GM12875 (cell line): ENCODE data around the gene SSH2.

Experiments used
- H3K4me3 ChIP-seq: one replicate; pipeline ENCODE4 v1.5.1; 2011; ENCODE audit warnings: low read depth, low read length, control low read depth
- TF ChIP-seq, protein P1 (sequence below): IDR thresholded peaks from 2 replicates; pipeline ENCODE4 v1.5.1; 2011; ENCODE audit warnings: low read depth, mild to moderate bottlenecking, control low read depth, inconsistent platforms, low read length, moderate library complexity, borderline replicate concordance; ENCODE audit not compliant: insufficient read depth

The SSH2 gene

GRCh38 chr17:29820425-29820824 is 109.6 kb downstream of the SSH2 start:
- no peak overlapping the region for H3K4me3 ChIP-seq
- TF ChIP-seq, protein P1, sequence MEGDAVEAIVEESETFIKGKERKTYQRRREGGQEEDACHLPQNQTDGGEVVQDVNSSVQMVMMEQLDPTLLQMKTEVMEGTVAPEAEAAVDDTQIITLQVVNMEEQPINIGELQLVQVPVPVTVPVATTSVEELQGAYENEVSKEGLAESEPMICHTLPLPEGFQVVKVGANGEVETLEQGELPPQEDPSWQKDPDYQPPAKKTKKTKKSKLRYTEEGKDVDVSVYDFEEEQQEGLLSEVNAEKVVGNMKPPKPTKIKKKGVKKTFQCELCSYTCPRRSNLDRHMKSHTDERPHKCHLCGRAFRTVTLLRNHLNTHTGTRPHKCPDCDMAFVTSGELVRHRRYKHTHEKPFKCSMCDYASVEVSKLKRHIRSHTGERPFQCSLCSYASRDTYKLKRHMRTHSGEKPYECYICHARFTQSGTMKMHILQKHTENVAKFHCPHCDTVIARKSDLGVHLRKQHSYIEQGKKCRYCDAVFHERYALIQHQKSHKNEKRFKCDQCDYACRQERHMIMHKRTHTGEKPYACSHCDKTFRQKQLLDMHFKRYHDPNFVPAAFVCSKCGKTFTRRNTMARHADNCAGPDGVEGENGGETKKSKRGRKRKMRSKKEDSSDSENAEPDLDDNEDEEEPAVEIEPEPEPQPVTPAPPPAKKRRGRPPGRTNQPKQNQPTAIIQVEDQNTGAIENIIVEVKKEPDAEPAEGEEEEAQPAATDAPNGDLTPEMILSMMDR: no peak

DNA sequence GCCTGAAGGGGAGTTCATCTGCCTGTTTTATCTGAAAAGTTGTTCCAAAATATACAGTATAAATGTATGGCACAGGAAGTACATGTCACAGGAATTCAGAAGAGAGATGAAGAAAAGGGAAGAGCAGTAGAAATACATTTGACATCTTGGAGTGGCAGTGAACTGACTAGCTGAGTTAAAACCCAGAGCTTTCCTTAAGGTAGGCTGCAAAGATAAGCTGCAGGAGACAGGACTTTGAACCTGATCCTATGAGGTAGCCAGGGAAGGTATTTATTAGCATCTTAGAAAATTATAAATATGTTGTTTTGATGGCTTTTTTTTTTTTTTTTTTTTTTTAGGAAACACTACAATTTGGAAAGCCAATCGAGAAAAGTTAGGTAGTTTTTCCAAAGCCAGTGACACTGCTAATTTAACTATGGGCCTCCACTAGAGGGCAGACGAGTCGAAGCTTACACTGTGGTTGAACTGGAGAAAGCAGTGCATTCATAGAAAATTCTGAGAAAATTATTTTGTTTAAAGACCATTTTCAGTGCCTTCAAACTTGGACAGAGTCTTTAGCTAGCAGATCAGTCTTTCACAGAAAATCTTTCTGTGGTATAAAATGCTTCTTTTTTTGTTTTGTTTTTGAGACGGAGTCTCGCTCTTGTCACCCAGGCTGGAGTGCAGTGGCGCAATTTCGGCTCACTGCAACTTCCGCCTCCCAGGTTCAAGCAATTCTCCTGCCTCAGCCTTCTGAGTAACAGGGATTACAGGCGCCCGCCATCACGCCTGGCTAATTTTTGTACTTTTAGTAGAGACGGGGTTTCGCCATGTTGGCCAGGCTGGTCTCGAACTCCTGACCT is 122.3 kb downstream of the SSH2 start:
- TF ChIP-seq, protein P1: peak; percentile 51; the same call in 1 of the 2 replicates
- no peak overlapping the region for H3K4me3 ChIP-seq

DNA sequence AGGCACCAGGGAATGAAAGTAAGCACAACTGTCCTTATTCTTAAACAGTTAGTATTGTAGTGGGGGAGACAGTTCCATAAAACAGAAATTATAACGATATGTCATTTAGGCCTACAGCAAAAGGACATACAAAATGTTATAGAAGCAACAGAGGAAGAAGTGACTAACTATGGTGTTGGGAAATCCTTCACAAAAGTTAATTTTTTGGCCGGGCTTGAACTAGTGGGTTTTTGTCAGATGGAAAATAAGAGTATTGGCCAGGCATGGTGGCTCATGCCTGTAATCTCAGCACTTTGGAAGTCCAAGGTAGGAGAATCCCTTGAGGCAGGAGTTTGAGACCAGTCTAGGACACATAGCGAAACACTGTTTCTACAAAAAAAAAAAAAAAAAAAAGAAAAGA is 127.8 kb downstream of the SSH2 start:
- no peak overlapping the region for H3K4me3 ChIP-seq
- TF ChIP-seq, protein P1: no peak

DNA sequence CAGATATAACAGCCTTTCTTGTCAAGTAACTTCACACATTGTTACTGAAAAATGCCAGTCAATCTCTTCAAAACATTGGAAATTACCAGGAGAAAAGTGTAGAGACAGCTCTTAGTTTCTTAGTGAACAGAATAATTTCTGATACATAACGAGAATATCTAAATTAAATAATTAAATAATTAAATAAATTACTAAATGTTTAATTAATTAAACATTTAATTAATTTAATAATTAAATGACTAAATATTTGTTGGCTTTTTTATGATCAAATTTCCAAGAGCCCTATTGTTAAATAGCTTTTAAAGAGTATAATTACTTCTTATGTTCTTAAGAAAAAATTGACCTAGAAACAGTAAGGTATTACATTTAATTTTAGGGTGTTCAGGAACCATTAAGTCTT is 129.6 kb downstream of the SSH2 start:
- TF ChIP-seq, protein P1: no peak
- H3K4me3 ChIP-seq: no peak overlapping the region

- no peak overlapping the region for H3K4me3 ChIP-seq
- TF ChIP-seq, protein P1: no peak
Observed at GRCh38 chr17:29796652-29797051, 133.4 kb downstream of the SSH2 start.

DNA sequence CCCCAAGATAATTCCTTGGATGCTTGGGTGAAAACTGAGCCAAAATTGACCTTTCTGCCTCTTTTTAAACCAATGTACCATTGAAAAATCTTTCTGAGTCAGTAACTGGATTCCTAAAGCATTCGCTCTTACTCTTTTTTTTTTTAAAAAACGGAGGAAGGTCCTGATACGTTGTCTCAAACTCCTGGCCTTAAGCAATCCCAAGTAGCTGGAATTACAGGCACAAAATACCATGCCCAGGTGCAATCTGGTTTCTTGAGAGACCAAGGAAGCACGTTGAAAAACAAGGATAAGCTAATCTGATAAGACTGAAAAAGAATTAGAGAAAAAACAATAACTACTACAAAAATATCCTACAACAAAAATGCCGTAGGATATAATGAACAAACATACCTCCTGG is 136.5 kb downstream of the SSH2 start:
- TF ChIP-seq, protein P1: no peak
- no peak overlapping the region for H3K4me3 ChIP-seq
